Epidermal melanocyte (primary cell): ENCODE data around the gene TSPAN9.

ENCODE experiments used
- DNase-seq: peaks from one replicate; pipeline ENCODE4 v3.0.0; 2011; ENCODE audit warnings: low spot score; ENCODE audit not compliant: insufficient read length

Gene TSPAN9

GRCh38 chr12:3075315-3075714 is 1.9 kb upstream of the TSPAN9 start:
- DNase-seq, result no peak

- no peak for DNase-seq
Observed at GRCh38 chr12:3077572-3078081, 448 bp downstream of the TSPAN9 start.

GRCh38 chr12:3078086-3078820 is 1.1 kb downstream of the TSPAN9 start:
- no peak for DNase-seq

- DNase-seq, result no peak
Observed at GRCh38 chr12:3081091-3081490, 3.9 kb downstream of the TSPAN9 start.

GRCh38 chr12:3081886-3082285 is 4.7 kb downstream of the TSPAN9 start:
- DNase-seq, result no peak

GRCh38 chr12:3083241-3083920 is 6.2 kb downstream of the TSPAN9 start:
- no peak for DNase-seq

GRCh38 chr12:3083921-3084347 is 6.8 kb downstream of the TSPAN9 start:
- no peak for DNase-seq

- no peak for DNase-seq
Observed at GRCh38 chr12:3084742-3085141, 7.6 kb downstream of the TSPAN9 start.

- DNase-seq, result no peak
Observed at GRCh38 chr12:3085341-3086139, 8.4 kb downstream of the TSPAN9 start.

- DNase-seq, result no peak
Observed at GRCh38 chr12:3086211-3086610, 9.0 kb downstream of the TSPAN9 start.

GRCh38 chr12:3086729-3087323 is 9.6 kb downstream of the TSPAN9 start:
- no peak for DNase-seq

GRCh38 chr12:3087758-3088650 is 10.8 kb downstream of the TSPAN9 start:
- no peak for DNase-seq

GRCh38 chr12:3089588-3089987 is 12.4 kb downstream of the TSPAN9 start:
- DNase-seq, result no peak

GRCh38 chr12:3090240-3091037 is 13.3 kb downstream of the TSPAN9 start:
- DNase-seq, result no peak

- no peak for DNase-seq
Observed at GRCh38 chr12:3091038-3091319, 13.8 kb downstream of the TSPAN9 start.

- no peak for DNase-seq
Observed at GRCh38 chr12:3091382-3092241, 14.4 kb downstream of the TSPAN9 start.

- no peak for DNase-seq
Observed at GRCh38 chr12:3092764-3093163, 15.6 kb downstream of the TSPAN9 start.

GRCh38 chr12:3097186-3097804 is 20.1 kb downstream of the TSPAN9 start:
- no peak for DNase-seq

- no peak for DNase-seq
Observed at GRCh38 chr12:3097836-3098235, 20.7 kb downstream of the TSPAN9 start.
